A549 (cell line): ENCODE results near the gene SMAD3. TPM values are rescaled to one million over a fixed set of nuclear protein-coding genes. Genes with fewer than 3 reads are reported as not detected.
A peak's percentile ranks its signal among the peaks of the same experiment; 100 is the strongest.

Source experiments
- ATAC-seq, 2 experiments: fragments of 200-7000 bp in 1 of 2; fragments of >200 bp in 1 of 2; cut with Nextera tagmentation in 1 of 2; cut with Tn5 transposase in 1 of 2; 3 replicates each; pipeline versions ENCODE4 v1.8.0 to v1.9.1; 2018 to 2020; ENCODE audit warnings: mild to moderate bottlenecking in 1 of 2, moderate library complexity in 1 of 2
- CTCF ChIA-PET: fragments of 300-600 bp; sonication (Branson Sonifier 250); formaldehyde crosslinking; extraction: SDS; loops from one replicate; lab custom pipeline; 2021; ENCODE audit warnings: antibody characterized with exemption, inconsistent platforms; lab: Yijun Ruan, JAX
- POLR2A ChIA-PET: fragments of 350-600 bp; formaldehyde crosslinking; extraction: SDS; loops from one replicate; lab custom pipeline; 2021; ENCODE audit warnings: antibody characterized with exemption, inconsistent platforms; lab: Yijun Ruan, JAX
- DNase-seq, 2 experiments: peaks; one replicate each; pipeline versions ENCODE4 v3.0.0 to v3.0.0-alpha.2; 2011 to 2016; ENCODE audit warnings: low read depth in 1 of 2, low spot score in 1 of 2
- FAIRE-seq: peaks from 2 replicates; lab custom pipeline; 2011; peaks lifted over from hg19 to GRCh38; lab: Jason Lieb, UNC
- H3K27ac ChIP-seq, 2 experiments: fragments of >200 bp; sonication (Bioruptor Twin); formaldehyde crosslinking; 3 replicates each; pipeline ENCODE4 v1.5.1; 2016 to 2017
- H3K4me1 ChIP-seq: fragments of >200 bp; sonication (Bioruptor Twin); formaldehyde crosslinking; 3 replicates; pipeline ENCODE4 v1.6.1; 2016
- H3K4me2 ChIP-seq: fragments of >200 bp; sonication (Bioruptor Twin); formaldehyde crosslinking; 3 replicates; pipeline ENCODE4 v1.6.1; 2016
- H3K4me3 ChIP-seq: fragments of >200 bp; sonication (Bioruptor Twin); formaldehyde crosslinking; 3 replicates; pipeline ENCODE4 v1.5.1; 2016
- H3K9me3 ChIP-seq: fragments of >200 bp; sonication (Bioruptor Twin); formaldehyde crosslinking; 3 replicates; pipeline ENCODE4 v1.6.1; 2016
- BCL3 ChIP-seq: fragments of >200 bp; sonication (Bioruptor Twin); formaldehyde crosslinking; IDR thresholded peaks from 3 replicates; pipeline ENCODE4 v1.6.1; 2016
- CBX2 ChIP-seq: fragments of 200-600 bp; sonication (generic); IDR thresholded peaks from 2 replicates; pipeline ENCODE4 v1.6.1; 2016; ENCODE audit warnings: low read depth, mild to moderate bottlenecking, borderline replicate concordance
- CTCF ChIP-seq: fragments of >200 bp; sonication (Bioruptor Twin); formaldehyde crosslinking; IDR thresholded peaks from 3 replicates; pipeline ENCODE4 v1.5.1; 2016
- FOSB ChIP-seq: fragments of 250-450 bp; sonication (Bioruptor Pico); IDR thresholded peaks from 2 replicates; pipeline ENCODE4 v1.5.0; 2020; ENCODE audit warnings: mild to moderate bottlenecking, moderate library complexity
- FOSL2 ChIP-seq, 2 experiments: fragments of 450-650 bp in 1 of 2; fragments of >200 bp in 1 of 2; sonication (Bioruptor Twin) in 1 of 2; formaldehyde crosslinking; IDR thresholded peaks; 2 replicates each; pipeline versions ENCODE4 v1.5.0 to v1.6.1; 2016 to 2020; ENCODE audit warnings: mild to moderate bottlenecking in 1 of 2, moderate library complexity in 1 of 2
- GATA3 ChIP-seq: IDR thresholded peaks from 2 replicates; pipeline ENCODE4 v1.6.1; 2012; ENCODE audit warnings: borderline replicate concordance
- HDAC2 ChIP-seq: fragments of 200-600 bp; sonication (generic); IDR thresholded peaks from 2 replicates; pipeline ENCODE4 v1.6.1; 2016
- HOXA7 ChIP-seq: fragments of 250-450 bp; sonication (Bioruptor Pico); IDR thresholded peaks from 2 replicates; pipeline ENCODE4 v1.5.0; 2020; ENCODE audit warnings: mild to moderate bottlenecking, moderate library complexity
- HOXB13 ChIP-seq: fragments of 250-450 bp; sonication (Bioruptor Pico); IDR thresholded peaks from 2 replicates; pipeline ENCODE4 v1.5.0; 2020; ENCODE audit warnings: low read depth, mild to moderate bottlenecking, moderate library complexity
- HOXB5 ChIP-seq: fragments of 250-450 bp; sonication (Bioruptor Pico); IDR thresholded peaks from 2 replicates; pipeline ENCODE4 v1.5.0; 2020; ENCODE audit warnings: mild to moderate bottlenecking, moderate library complexity
- JUN ChIP-seq, 2 experiments: fragments of >200 bp; sonication (Bioruptor Twin); formaldehyde crosslinking; IDR thresholded peaks; 2 replicates in 1 of 2; 3 replicates in 1 of 2; pipeline ENCODE4 v1.6.1; 2016 to 2017
- JUNB ChIP-seq: fragments of >200 bp; sonication (Bioruptor Twin); formaldehyde crosslinking; IDR thresholded peaks from 2 replicates; pipeline ENCODE4 v1.6.1; 2016
- KDM5A ChIP-seq: fragments of 200-600 bp; sonication (generic); IDR thresholded peaks from 2 replicates; pipeline ENCODE4 v1.6.1; 2016; ENCODE audit warnings: antibody characterized with exemption, mild to moderate bottlenecking
- MAFK ChIP-seq: fragments of 450-650 bp; IDR thresholded peaks from 2 replicates; pipeline ENCODE4 v1.6.1; 2014; ENCODE audit not compliant: partially characterized antibody
- MAX ChIP-seq: IDR thresholded peaks from 2 replicates; pipeline ENCODE4 v1.6.1; 2012
- MYC ChIP-seq: IDR thresholded peaks from 2 replicates; pipeline ENCODE4 v1.6.1; 2012; ENCODE audit warnings: mild to moderate bottlenecking, inconsistent platforms, low read length, improper control_type of control experiment, borderline replicate concordance
- NFE2L2 ChIP-seq: fragments of 150-350 bp; conservative IDR thresholded peaks from 2 replicates; pipeline ENCODE4 v1.6.1; 2014; ENCODE audit warnings: low read length
- PBX3 ChIP-seq: IDR thresholded peaks from 2 replicates; pipeline ENCODE4 v1.6.1; 2012
- RARB ChIP-seq: fragments of 250-450 bp; sonication (Bioruptor Pico); IDR thresholded peaks from 2 replicates; pipeline ENCODE4 v1.8.0; 2021; ENCODE audit warnings: mild to moderate bottlenecking, moderate library complexity
- REST ChIP-seq: fragments of 200-600 bp; sonication (generic); IDR thresholded peaks from 2 replicates; pipeline ENCODE4 v1.6.1; 2016; ENCODE audit warnings: antibody characterized with exemption, mild to moderate bottlenecking, moderate library complexity
- TFCP2L1 ChIP-seq: fragments of 250-450 bp; sonication (Bioruptor Pico); IDR thresholded peaks from 2 replicates; pipeline ENCODE4 v1.5.0; 2021; ENCODE audit warnings: mild to moderate bottlenecking
- TP53 ChIP-seq: fragments of 250-450 bp; sonication (Bioruptor Pico); IDR thresholded peaks from 2 replicates; pipeline ENCODE4 v1.5.0; 2021; ENCODE audit warnings: mild to moderate bottlenecking, moderate library complexity
- ZC3H11A ChIP-seq: fragments of 450-650 bp; IDR thresholded peaks from 2 replicates; pipeline ENCODE4 v1.6.1; 2014; ENCODE audit warnings: antibody characterized with exemption, mild to moderate bottlenecking
- ZNF302 ChIP-seq: fragments of 250-450 bp; sonication (Bioruptor Pico); IDR thresholded peaks from 2 replicates; pipeline ENCODE4 v1.9.0; 2021; ENCODE audit warnings: inconsistent platforms, mild to moderate bottlenecking, moderate library complexity
- ZSCAN20 ChIP-seq: fragments of 250-450 bp; sonication (Bioruptor Pico); IDR thresholded peaks from 2 replicates; pipeline ENCODE4 v1.8.0; 2022; ENCODE audit warnings: mild to moderate bottlenecking, moderate library complexity
- whole genome bisulfite sequencing: methylation state at CpG from one replicate; pipeline ENCODE4 v1.1.6; 2017; ENCODE audit errors: missing lambda C conversion rate; 5-methylcytosine and 5-hydroxymethylcytosine counted together
- polyA plus RNA-seq, 4 experiments: library from polyadenylated mRNA; depleted of rRNA in 3 of 4; stranded (reverse); fragments of >200 nt; fragmentation: RNase III in 1 of 4; extraction: RNeasy Plus Mini Kit Qiagen cat#74134 plus additional on column Dnase treatment in 1 of 4; gene quantifications; 2 replicates in 3 of 4; 3 replicates in 1 of 4; pipeline ENCODE4 v1.2.3, GENCODE V29; 2011 to 2017

SMAD3 gene
- polyA plus RNA-seq, 2 of the 4 experiments (the other 2 are of a cell fraction): 74.6 to 77.2 TPM

GRCh38 chr15:67101911-67102598 lies 36.7 kb downstream of the SMAD3 start:
- Histone ChIP-seq H3K27ac (peak overlapping the region; percentile 92 to 93), H3K4me2 (peak overlapping the region; percentile 0; the same call in 1 of the 3 replicates), H3K4me1 (peaks cover 97% of the 10 kb centered on the region), H3K4me3 (no peak overlapping the region), H3K9me3 (no peaks in the 10 kb centered on the region)
- POLR2A ChIA-PET: interaction anchor here (1.0 kb wide), 1 partner anchor 12 kb away, joined by 3 read pairs; no protein-coding TSS in a partner anchor
- CTCF ChIA-PET: interaction anchor here (0.6 to 1.8 kb wide), 13 partner anchors 16 to 202 kb away, joined by 3 to 7 read pairs (median 3); no protein-coding TSS in a partner anchor
- FAIRE-seq: no peak
- 67% methylated on average over 8 of the region's 8 CpGs for WGBS
- no peak for ATAC-seq
- no peak for DNase-seq
- no peak for TF ChIP-seq FOSL2 (IDR thresholded peaks at IDR 0.05)
- peak; percentile 34; the same call in 1 of the 2 replicates for TF ChIP-seq FOSL2 (CRISPR knock-in tag; IDR thresholded peaks at IDR 0.05)
- TF ChIP-seq FOSB (CRISPR knock-in tag): 0 out of 2 replicates have a peak, but pooled peaks have one; percentile 57
- no peak for TF ChIP-seq TFCP2L1 (CRISPR knock-in tag)

GRCh38 chr15:67102599-67102929 lies 37.2 kb downstream of the SMAD3 start:
- CTCF ChIA-PET: interaction anchor here (0.5 to 3.1 kb wide), 9 partner anchors 10 to 856 kb away, joined by 3 to 20 read pairs (median 4); no protein-coding TSS in a partner anchor
- Histone ChIP-seq H3K4me1 (peaks cover 97% of the 10 kb centered on the region), H3K9me3 (no peaks in the 10 kb centered on the region), H3K27ac (peak overlapping the region; percentile 92 to 93), H3K4me2 (0 out of 3 replicates have a peak overlapping the region, but pooled peaks have one; percentile 0), H3K4me3 (no peak overlapping the region)
- DNase-seq: no peak
- TF ChIP-seq ZSCAN20 (CRISPR knock-in tag) (no peak), HOXB13 (CRISPR knock-in tag) (peak; percentile 11; the same call in 1 of the 2 replicates)
- WGBS: 95% methylated on average over 4 of the region's 4 CpGs
- POLR2A ChIA-PET: interaction anchor here (1.0 kb wide), 1 partner anchor 12 kb away, joined by 3 read pairs; no protein-coding TSS in a partner anchor
- ATAC-seq: no peak
- FAIRE-seq: no peak

- ChIA-PET CTCF (interaction anchor here (0.5 to 3.1 kb wide), 10 partner anchors 10 to 856 kb away, joined by 3 to 20 read pairs (median 4); no protein-coding TSS in a partner anchor), POLR2A (no interaction called here)
- ATAC-seq (no peak), DNase-seq (no peak), FAIRE-seq (no peak)
- H3K27ac ChIP-seq: peak overlapping the region; percentile 92 to 93
- WGBS: 87% methylated on average over 4 of the region's 4 CpGs
- no peak overlapping the region for H3K4me3 ChIP-seq
- peaks cover 97% of the 10 kb centered on the region for H3K4me1 ChIP-seq
- H3K9me3 ChIP-seq: no peaks in the 10 kb centered on the region
- H3K4me2 ChIP-seq: no peak overlapping the region; the same call in 2 of the 3 replicates
- TF ChIP-seq ZNF302 (CRISPR knock-in tag) (no peak), HDAC2 (no peak), FOSL2 (IDR thresholded peaks at IDR 0.05) (no peak), FOSL2 (CRISPR knock-in tag; IDR thresholded peaks at IDR 0.05) (no peak), JUNB (no peak), CBX2 (no peak), MYC (no peak), PBX3 (no peak), MAFK (no peak), KDM5A (no peak), HOXA7 (CRISPR knock-in tag) (0 out of 2 replicates have a peak, but pooled peaks have one; percentile 50), BCL3 (no peak), FOSB (CRISPR knock-in tag) (peak; percentile 56; the same call in 1 of the 2 replicates), ZC3H11A (no peak), MAX (peak; percentile 16; the same call in 1 of the 2 replicates), RARB (CRISPR knock-in tag) (no peak), GATA3 (no peak), HOXB5 (CRISPR knock-in tag) (no peak), REST (no peak), TP53 (CRISPR knock-in tag) (no peak), CTCF (no peak), JUN (IDR thresholded peaks at IDR 0.05) (no peak), NFE2L2 (no peak)
These were observed 37.6 kb downstream of the SMAD3 start for GRCh38 chr15:67103021-67103420.
